PC-3 (cell line): ENCODE measurements around the gene GIGYF2.

Experiments used
- EZH2 ChIP-seq: fragments of 300-600 bp; sonication (generic); IDR thresholded peaks from one replicate; pipeline ENCODE4 v1.6.1; 2017; ENCODE audit warnings: antibody characterized with exemption, mild to moderate bottlenecking, low read length; ENCODE audit not compliant: unreplicated experiment
- EZH2phosphoT487 ChIP-seq: fragments of 300-600 bp; sonication (generic); IDR thresholded peaks from 2 replicates; pipeline ENCODE4 v1.6.1; 2018; ENCODE audit warnings: mild to moderate bottlenecking, antibody characterized with exemption, low read length, borderline replicate concordance
- TF ChIP-seq, protein P1 (sequence below): fragments of 300-600 bp; sonication (generic); conservative IDR thresholded peaks from 2 replicates; pipeline ENCODE4 v1.5.1; 2017; ENCODE audit warnings: antibody characterized with exemption, low read depth, mild to moderate bottlenecking, low read length

DNA sequence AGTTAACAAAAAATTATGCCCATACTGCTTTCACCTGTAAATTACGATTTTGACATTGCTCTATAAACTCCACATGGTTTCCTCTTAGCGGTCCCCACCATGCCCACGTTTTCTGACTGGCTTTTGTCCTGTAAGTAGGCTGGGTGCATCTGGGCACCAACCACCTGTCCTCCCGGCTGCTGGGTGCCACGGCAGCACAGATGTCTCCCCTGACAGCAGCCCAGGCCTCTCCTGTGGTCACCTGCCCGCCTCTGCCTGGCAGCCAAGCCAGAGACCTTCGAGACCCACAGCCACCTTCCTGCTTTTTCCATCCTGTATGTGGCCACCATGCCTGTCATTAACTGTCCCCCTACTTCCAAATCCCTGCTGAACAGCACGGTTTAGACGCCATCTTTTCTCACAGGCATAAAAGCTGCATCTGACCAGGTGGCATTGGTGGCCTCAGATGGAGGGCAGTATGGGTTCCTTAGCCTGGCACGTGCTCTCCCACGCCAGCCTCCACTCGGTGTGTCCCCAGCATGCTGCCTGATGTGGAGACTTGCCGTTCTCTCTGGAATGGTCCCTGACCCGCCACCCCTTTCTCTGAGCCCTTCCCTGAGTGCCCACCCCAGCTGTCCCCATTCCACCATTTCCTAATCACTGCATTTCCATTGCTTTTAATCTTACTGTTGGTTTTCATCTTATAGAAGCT, 191.9 kb downstream of the GIGYF2 start:
- TF ChIP-seq EZH2 (no peak), EZH2phosphoT487 (no peak)
- TF ChIP-seq, protein P1, sequence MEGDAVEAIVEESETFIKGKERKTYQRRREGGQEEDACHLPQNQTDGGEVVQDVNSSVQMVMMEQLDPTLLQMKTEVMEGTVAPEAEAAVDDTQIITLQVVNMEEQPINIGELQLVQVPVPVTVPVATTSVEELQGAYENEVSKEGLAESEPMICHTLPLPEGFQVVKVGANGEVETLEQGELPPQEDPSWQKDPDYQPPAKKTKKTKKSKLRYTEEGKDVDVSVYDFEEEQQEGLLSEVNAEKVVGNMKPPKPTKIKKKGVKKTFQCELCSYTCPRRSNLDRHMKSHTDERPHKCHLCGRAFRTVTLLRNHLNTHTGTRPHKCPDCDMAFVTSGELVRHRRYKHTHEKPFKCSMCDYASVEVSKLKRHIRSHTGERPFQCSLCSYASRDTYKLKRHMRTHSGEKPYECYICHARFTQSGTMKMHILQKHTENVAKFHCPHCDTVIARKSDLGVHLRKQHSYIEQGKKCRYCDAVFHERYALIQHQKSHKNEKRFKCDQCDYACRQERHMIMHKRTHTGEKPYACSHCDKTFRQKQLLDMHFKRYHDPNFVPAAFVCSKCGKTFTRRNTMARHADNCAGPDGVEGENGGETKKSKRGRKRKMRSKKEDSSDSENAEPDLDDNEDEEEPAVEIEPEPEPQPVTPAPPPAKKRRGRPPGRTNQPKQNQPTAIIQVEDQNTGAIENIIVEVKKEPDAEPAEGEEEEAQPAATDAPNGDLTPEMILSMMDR, result no peak
